GM21825 (cell line): ENCODE measurements around the gene SLC22A15.
"Not testable (repeated sequence)": the region's sequence is repeated elsewhere in the genome, so short reads cannot be mapped to it uniquely, and the experiment has no call there.

Experiments used
- ATAC-seq: cut with Tn5 transposase; IDR thresholded peaks from one replicate; pipeline ENCODE4 v1.9.1; 2021; ENCODE audit warnings: mild to moderate bottlenecking, moderate library complexity; ENCODE audit not compliant: unreplicated experiment

Gene SLC22A15

DNA sequence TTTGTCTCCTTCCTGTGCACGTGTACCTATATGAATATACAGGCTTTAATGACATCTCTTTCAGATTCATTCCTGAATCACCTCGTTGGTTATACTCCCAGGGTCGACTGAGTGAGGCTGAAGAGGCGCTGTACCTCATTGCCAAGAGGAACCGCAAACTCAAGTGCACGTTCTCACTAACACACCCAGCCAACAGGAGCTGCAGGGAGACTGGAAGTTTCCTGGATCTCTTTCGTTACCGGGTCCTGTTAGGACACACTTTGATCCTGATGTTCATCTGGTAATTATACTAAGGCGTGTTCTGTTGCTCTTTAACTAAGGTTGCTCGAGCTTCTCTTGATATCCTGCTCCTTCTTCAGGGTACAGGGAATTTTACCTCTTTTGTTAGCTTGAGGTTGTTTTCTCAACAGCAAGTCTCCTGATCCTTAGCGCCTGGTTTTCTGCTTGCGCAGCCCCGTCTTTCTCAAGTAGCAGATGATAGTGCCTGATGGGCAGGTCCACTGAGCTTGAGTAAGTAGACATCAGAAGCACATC, 55.1 kb downstream of the SLC22A15 start:
- no peak for ATAC-seq

- ATAC-seq = no peak
These were observed 57.0 kb downstream of the SLC22A15 start for GRCh38 chr1:116033322-116033721.

- no peak for ATAC-seq
These were observed 59.9 kb downstream of the SLC22A15 start for GRCh38 chr1:116036255-116036654.

DNA sequence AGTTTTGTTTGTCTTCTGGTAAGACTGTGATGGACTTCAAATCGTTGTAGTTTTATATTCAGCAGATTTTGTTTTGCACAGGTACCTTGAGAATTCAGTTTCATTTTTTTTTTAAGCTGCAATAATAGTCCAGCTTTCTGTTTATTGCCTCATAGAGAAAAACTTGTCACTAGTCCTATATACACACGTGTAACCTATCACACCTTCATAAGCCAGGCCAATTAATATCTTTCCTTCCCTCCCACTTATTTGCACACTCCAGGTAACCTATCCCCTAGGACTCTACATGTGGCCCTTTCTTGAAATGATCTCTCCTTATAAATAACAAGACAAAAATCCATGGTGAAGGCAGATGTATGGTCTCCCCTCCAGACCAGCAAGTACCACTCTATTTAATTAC, 62.4 kb downstream of the SLC22A15 start:
- no peak for ATAC-seq

GRCh38 chr1:116044071-116044470, 67.8 kb downstream of the SLC22A15 start:
- no peak for ATAC-seq

DNA sequence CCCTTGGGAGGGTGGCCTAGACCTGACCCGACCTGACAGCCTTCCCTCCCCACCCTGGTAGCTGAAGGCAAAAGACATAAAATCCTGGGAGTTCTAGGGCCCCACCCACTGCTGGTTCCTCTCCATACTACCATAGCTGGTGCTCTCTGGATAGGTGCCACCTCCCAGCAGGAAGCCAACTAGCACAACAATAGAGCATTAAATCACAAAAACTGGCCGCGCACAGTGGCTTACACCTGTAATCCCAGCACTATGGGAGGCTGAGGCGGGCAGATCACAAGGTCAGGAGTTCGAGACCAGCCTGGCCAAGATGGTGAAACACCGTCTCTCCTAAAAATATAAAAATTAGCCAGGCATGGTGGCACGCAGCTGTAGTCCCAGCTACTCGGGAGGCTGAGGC, 70.6 kb downstream of the SLC22A15 start:
- not testable (repeated sequence) for ATAC-seq

GRCh38 chr1:116051896-116052295, 75.6 kb downstream of the SLC22A15 start:
- not testable (repeated sequence) for ATAC-seq

- no peak for ATAC-seq
These were observed 85.9 kb downstream of the SLC22A15 start for GRCh38 chr1:116062201-116062600.

DNA sequence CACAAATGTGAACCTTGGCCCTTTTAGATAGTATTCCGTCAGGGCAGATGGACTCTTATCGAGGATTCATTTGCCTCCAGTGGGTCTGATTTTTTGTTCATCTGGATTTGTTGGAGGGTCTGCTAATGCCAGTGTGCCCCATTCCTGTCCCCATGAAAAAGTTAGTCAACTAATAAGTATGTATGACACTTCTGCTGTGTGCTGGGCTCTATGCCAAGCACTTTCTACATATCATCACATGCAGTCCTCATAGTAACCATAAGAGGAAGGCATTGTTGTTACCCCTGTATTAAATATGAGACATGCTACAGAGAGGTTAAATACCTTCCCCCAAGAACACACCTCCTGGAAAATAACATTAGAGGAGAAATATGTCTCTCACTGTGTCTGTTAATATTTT, 88.3 kb downstream of the SLC22A15 start:
- no peak for ATAC-seq

- no peak for ATAC-seq
These were observed 90.7 kb downstream of the SLC22A15 start for GRCh38 chr1:116066868-116067565.

- ATAC-seq = no peak
These were observed 91.2 kb downstream of the SLC22A15 start for GRCh38 chr1:116067566-116067890.

DNA sequence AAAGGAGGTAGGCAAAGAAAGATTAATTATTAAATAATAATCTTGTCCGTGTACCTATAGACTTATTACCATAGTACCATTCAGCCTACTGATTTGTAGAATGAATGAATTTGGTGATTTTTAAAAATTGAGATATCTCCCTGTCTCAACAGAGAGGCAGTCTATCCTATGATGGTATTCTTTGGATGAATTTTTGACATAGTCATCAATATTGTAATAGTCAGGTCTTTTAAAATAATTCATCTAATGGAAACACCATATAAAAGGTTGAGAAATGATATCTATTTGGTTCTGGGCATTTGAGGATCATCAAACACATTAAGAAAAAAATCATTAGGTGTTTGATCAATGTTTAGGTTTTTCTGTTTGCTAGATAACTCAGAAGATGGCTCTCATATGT, 99.3 kb downstream of the SLC22A15 start:
- no peak for ATAC-seq

DNA sequence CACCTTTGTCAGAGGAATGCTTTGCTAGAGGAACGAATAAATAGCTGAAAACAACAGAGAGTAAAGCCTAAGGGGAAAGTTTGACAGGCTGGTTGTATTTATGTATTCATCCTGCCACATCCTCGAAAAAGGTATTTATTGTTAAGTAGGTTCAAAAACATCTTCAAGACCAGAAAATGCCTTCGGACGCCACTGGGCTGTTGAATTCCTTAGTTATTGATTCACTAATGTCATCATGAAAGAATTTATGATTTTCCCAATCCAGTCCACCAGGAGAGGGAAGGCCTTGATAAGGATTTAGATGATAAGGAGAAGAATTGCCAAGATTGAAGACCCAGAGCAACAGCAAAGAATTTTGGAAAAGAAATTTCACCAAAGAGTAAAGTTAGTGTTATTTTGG, 99.7 kb downstream of the SLC22A15 start:
- no peak for ATAC-seq

DNA sequence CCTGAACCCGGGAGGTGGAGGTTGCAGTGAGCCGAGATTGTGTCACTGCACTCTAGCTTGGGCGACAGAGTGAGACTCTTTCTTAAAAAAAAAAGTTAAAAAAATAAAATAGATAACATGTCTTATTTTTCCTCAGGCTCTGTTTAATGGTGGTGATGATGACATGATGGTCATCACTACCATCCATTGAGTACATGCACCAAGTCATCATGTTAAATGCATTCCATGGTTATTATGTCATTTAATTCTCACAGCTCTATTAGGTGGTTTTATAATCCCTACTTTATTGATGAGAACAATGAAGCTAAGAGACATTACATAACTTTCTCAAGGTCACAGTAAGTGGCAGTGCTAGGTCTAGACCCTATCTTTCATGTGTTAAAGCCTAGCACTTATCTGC, 100.5 kb downstream of the SLC22A15 start:
- ATAC-seq = no peak

GRCh38 chr1:116078699-116079223, 102.4 kb downstream of the SLC22A15 start:
- no peak for ATAC-seq

- no peak for ATAC-seq
These were observed 111.3 kb downstream of the SLC22A15 start for GRCh38 chr1:116087628-116088027.

- no peak for ATAC-seq
These were observed 113.6 kb downstream of the SLC22A15 start for GRCh38 chr1:116089870-116090269.

GRCh38 chr1:116091083-116091482, 114.8 kb downstream of the SLC22A15 start:
- ATAC-seq = no peak

DNA sequence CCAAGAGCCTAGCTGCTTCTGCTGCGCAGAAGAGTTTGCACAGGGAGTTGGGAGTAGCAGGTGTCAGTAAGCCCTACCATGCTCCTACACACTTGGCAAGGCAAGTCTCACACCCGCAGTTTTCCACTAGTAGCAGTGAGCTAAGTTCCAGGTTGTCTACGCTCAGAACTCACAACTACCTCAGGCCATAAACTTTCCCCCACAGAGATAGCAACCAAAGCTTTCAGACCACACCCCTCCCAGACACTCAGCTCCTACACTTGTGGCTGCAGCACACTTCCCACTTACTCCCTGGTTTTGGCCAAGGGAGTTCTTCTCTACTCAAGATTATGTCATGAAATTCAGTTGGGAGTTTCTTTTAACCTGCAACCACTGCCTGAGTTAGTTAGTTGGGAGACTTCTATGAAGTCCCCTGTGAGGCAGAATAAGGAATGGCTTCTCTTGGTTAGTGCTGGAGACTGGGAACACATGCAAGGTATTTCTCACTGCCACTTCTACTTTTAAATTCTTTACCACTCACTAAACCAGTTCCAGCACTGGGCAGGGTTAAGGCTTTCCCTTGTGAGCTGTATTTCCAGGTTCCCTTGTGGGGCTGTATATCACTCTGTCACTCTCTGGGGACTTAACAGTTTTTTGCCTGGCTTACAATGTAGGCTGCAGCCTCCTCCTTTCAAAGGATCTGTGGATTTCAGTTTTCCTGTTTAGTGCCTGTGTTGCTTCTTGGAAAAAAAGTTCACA, 116.6 kb downstream of the SLC22A15 start:
- ATAC-seq = no peak

GRCh38 chr1:116095027-116095426, 118.7 kb downstream of the SLC22A15 start:
- no peak for ATAC-seq

DNA sequence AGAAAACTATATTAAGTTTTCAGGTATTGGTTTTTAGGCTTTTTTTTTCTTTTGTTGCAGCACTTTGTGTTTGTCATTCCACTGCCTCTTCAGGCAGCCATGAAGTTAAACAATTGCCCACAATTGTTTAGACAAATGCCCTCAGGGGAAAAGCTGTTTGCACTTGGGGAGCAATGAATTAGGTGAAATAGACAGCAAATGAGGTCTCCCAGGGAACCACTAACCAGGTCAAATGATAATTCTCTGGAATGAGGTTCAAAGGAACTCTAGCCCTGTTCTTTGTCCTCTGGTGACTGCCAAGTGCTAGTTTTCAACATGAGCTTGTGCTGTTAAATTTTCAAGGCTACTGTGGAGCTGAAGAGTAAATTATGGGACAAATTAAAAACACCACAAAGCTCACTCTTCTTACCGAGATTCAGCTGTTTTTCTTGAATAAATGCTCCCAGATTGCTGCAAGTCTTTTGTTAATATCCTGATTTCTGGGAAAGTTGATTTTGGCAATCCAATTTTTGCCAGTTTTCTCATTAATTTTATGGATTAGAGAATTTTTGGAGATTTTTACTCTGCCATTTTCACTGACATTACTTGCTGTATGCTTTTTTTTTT, 119.8 kb downstream of the SLC22A15 start:
- no peak for ATAC-seq

- ATAC-seq = no peak
These were observed 121.3 kb downstream of the SLC22A15 start for GRCh38 chr1:116097626-116098025.
